Chondrocyte (in vitro differentiated cells): ENCODE data around the gene CNTN3. TPM values are rescaled to one million over a fixed set of nuclear protein-coding genes. Genes with fewer than 3 reads are reported as not detected.

Experiments used
- DNase-seq: peaks from one replicate; pipeline ENCODE4 v3.0.0; 2021; ENCODE audit warnings: mixed read lengths, low spot score
- H3K27ac Mint-ChIP-seq: one replicate; pipeline ENCODE4 v1.8.0; 2021; ENCODE audit warnings: mild to moderate bottlenecking, moderate library complexity, mixed read lengths; ENCODE audit not compliant: unreplicated experiment
- H3K27me3 Mint-ChIP-seq: 2 replicates; pipeline ENCODE4 v1.8.0; 2021; ENCODE audit warnings: low read depth, mixed read lengths
- H3K36me3 Mint-ChIP-seq: 2 replicates; pipeline ENCODE4 v1.8.0; 2021; ENCODE audit warnings: low read depth, mixed read lengths
- H3K4me1 Mint-ChIP-seq: 2 replicates; pipeline ENCODE4 v1.8.0; 2021; ENCODE audit warnings: low read depth, mild to moderate bottlenecking, mixed read lengths
- H3K4me3 Mint-ChIP-seq: one replicate; pipeline ENCODE4 v1.8.0; 2021; ENCODE audit warnings: mild to moderate bottlenecking, moderate library complexity, mixed read lengths; ENCODE audit not compliant: unreplicated experiment
- H3K9me3 Mint-ChIP-seq: 2 replicates; pipeline ENCODE4 v1.8.0; 2021; ENCODE audit warnings: low read depth, mixed read lengths
- CTCF ChIP-seq: fragments of 200-600 bp; sonication (generic); IDR thresholded peaks from 2 replicates; pipeline ENCODE4 v1.5.0; 2021; ENCODE audit warnings: antibody characterized with exemption, mild to moderate bottlenecking, moderate library complexity
- total RNA-seq: library from RNA; stranded (reverse); gene quantifications from 3 replicates; pipeline ENCODE4 v1.2.1, GENCODE V29; 2021

CNTN3 gene
- total RNA-seq, 1 donor from 2014 or later = 2.1 TPM

GRCh38 chr3:74593152-74593551 lies 21.3 kb downstream of the CNTN3 start:
- H3K36me3 Mint-ChIP-seq = peaks cover 2% of the 10 kb centered on the region
- no peaks in the 10 kb centered on the region for H3K27me3 Mint-ChIP-seq
- H3K4me3 Mint-ChIP-seq = no peak overlapping the region
- H3K27ac Mint-ChIP-seq = no peak overlapping the region
- DNase-seq = no peak
- no peak for TF ChIP-seq CTCF
- peaks cover 6% of the 10 kb centered on the region for H3K4me1 Mint-ChIP-seq
- H3K9me3 Mint-ChIP-seq = peaks cover 4% of the 10 kb centered on the region

- Mint-ChIP-seq H3K4me1 (peaks cover 6% of the 10 kb centered on the region), H3K9me3 (peaks cover 4% of the 10 kb centered on the region), H3K27me3 (no peaks in the 10 kb centered on the region), H3K4me3 (no peak overlapping the region), H3K36me3 (peaks cover 2% of the 10 kb centered on the region), H3K27ac (no peak overlapping the region)
- TF ChIP-seq CTCF = no peak
- no peak for DNase-seq
Observed at GRCh38 chr3:74592359-74592758, 22.1 kb downstream of the CNTN3 start.

DNA sequence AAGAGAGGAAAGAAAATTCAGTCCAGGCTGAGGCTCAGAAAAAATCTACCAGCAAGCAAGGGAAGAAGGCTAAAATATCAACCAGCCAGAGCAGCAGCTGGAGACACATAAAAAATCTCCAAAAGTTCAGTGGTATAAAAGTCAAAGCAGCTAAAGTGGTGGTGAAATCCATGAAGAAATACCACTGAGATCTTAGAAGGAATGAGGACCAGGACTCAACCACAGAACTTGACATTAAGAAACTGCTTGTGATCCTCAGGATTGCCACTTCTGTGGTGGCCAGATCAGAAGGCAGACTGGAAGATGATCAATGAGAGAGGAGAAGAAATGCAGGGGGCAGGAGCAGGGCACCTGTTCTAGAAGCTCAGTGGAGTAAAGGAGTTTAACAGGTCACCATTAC lies 22.5 kb downstream of the CNTN3 start:
- Mint-ChIP-seq H3K36me3 (peaks cover 2% of the 10 kb centered on the region), H3K9me3 (peaks cover 4% of the 10 kb centered on the region), H3K4me3 (no peak overlapping the region), H3K27me3 (no peaks in the 10 kb centered on the region), H3K4me1 (peaks cover 6% of the 10 kb centered on the region), H3K27ac (no peak overlapping the region)
- TF ChIP-seq CTCF = no peak
- no peak for DNase-seq

DNA sequence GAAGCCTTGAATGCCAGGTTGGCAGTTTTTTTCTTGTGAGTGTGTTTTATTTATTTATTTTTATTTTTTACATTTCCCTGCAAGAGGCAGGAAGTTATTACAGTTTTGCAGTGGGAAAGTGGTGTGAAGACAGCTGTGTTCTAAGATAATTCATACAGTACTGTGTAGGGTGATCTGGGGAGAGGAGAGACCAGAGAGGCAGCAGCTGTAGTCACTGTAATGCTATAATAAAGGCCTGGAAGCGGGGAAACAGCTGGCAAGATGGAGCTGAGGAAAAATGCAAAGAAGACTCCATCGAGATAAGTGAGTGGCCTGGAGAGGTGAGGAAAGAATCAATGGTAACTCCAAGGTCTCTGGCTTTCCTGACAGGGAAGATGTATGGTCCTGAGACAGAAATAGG lies 23.1 kb downstream of the CNTN3 start:
- Mint-ChIP-seq H3K27me3 (no peaks in the 10 kb centered on the region), H3K9me3 (no peaks in the 10 kb centered on the region), H3K4me1 (peaks cover 6% of the 10 kb centered on the region), H3K4me3 (no peak overlapping the region), H3K27ac (no peak overlapping the region), H3K36me3 (peaks cover 2% of the 10 kb centered on the region)
- DNase-seq = no peak
- TF ChIP-seq CTCF = no peak

DNA sequence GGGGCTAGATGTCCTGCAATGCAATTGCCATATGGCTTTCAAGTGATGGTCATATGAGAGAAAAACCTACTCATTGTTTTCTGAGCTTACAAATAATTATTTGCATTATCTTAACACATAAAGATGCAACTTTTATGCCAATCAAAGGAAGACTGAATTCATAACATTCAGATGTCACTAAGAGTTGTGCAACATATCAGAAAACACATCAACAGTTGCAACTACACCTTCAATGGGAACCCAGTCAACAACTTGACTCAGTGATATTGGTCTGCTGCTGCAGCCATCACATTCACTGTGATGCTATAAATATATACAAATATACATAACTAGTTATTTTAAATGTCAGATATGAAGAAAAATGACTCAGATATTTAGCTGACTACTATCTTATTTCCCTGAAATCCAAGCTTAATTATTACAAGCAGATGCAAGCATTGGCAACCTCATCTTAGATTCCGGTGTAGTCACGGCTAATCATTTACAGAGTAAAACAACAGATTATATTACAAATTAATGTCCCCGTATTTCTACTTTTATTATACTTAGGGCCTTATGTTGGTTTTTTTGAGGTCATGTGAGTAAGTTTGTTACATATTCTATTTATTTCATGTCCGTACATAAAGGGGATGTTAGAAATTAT lies 23.7 kb downstream of the CNTN3 start:
- no peaks in the 10 kb centered on the region for H3K36me3 Mint-ChIP-seq
- H3K27ac Mint-ChIP-seq = no peak overlapping the region
- TF ChIP-seq CTCF = no peak
- H3K27me3 Mint-ChIP-seq = no peaks in the 10 kb centered on the region
- no peak for DNase-seq
- H3K4me1 Mint-ChIP-seq = peaks cover 6% of the 10 kb centered on the region
- H3K4me3 Mint-ChIP-seq = no peak overlapping the region
- H3K9me3 Mint-ChIP-seq = no peaks in the 10 kb centered on the region
